SU-DHL-6 (cell line): Measurements from ENCODE around the gene RANBP1.

Experiments used
- H2AFZ ChIP-seq: fragments of 200-600 bp; sonication (generic); 2 replicates; pipeline ENCODE4 v1.6.1; 2014; ENCODE audit warnings: low read depth, mild to moderate bottlenecking, moderate library complexity, mixed read lengths, antibody characterized with exemption, low read length; ENCODE audit not compliant: severe bottlenecking
- H3F3A ChIP-seq: fragments of 200-600 bp; shearing (Covaris generic); 2 replicates; pipeline ENCODE4 v1.6.0; 2016; ENCODE audit warnings: antibody characterized with exemption, mild to moderate bottlenecking; ENCODE audit not compliant: insufficient read depth
- H3K27ac ChIP-seq: fragments of 200-600 bp; sonication (generic); 2 replicates; pipeline ENCODE4 v1.5.1; 2016; ENCODE audit warnings: low read depth, mild to moderate bottlenecking, low read length, moderate library complexity, mixed read lengths
- H3K27me3 ChIP-seq: fragments of 200-600 bp; sonication (generic), shearing (Covaris generic); 2 replicates; pipeline ENCODE4 v1.6.0; 2014; ENCODE audit warnings: mild to moderate bottlenecking, low read length
- H3K36me3 ChIP-seq: fragments of 200-600 bp; sonication (generic); 2 replicates; pipeline ENCODE4 v1.6.1; 2014; ENCODE audit warnings: mild to moderate bottlenecking, low read length, mixed read lengths
- H3K4me2 ChIP-seq: fragments of 300-600, 200-600 bp; shearing (Covaris generic), sonication (generic); 2 replicates; pipeline ENCODE4 v1.6.0; 2014; ENCODE audit warnings: low read length, low read depth, mild to moderate bottlenecking; ENCODE audit not compliant: poor library complexity, severe bottlenecking
- H3K4me3 ChIP-seq: fragments of 200-600 bp; sonication (generic); 2 replicates; pipeline ENCODE4 v1.5.1; 2014; ENCODE audit warnings: antibody characterized with exemption, low read length, mild to moderate bottlenecking, mixed read lengths; ENCODE audit not compliant: insufficient read depth, poor library complexity, severe bottlenecking
- H3K79me2 ChIP-seq: fragments of 200-600 bp; sonication (generic); 2 replicates; pipeline ENCODE4 v1.6.1; 2014; ENCODE audit warnings: mild to moderate bottlenecking, low read length, moderate library complexity; ENCODE audit not compliant: insufficient read depth
- H3K9ac ChIP-seq: fragments of 200-600 bp; sonication (generic); 2 replicates; pipeline ENCODE4 v1.7.0; 2014; ENCODE audit warnings: mild to moderate bottlenecking, low read length
- H3K9me2 ChIP-seq: fragments of 200-600 bp; sonication (generic); replicated peaks from 2 replicates; pipeline ENCODE4 v1.6.1; 2014; ENCODE audit warnings: low read length; ENCODE audit not compliant: insufficient read depth
- H3K9me3 ChIP-seq: fragments of 200-600 bp; sonication (generic); 2 replicates; pipeline ENCODE4 v1.6.1; 2014; ENCODE audit warnings: low read length, mixed read lengths; ENCODE audit not compliant: insufficient read depth
- H4K20me1 ChIP-seq: fragments of 200-600 bp; sonication (generic); 2 replicates; pipeline ENCODE4 v1.6.1; 2014; ENCODE audit warnings: low read depth, mild to moderate bottlenecking, antibody characterized with exemption, low read length, moderate library complexity, mixed read lengths
- EZH2phosphoT487 ChIP-seq: fragments of 200-600 bp; sonication (generic), shearing (Covaris generic); conservative IDR thresholded peaks from 2 replicates; pipeline ENCODE4 v1.6.1; 2018; ENCODE audit warnings: mild to moderate bottlenecking, antibody characterized with exemption, low read length, moderate library complexity, mixed read lengths
- TF ChIP-seq, protein P1 (sequence below): fragments of 200-600 bp; sonication (generic); IDR thresholded peaks from one replicate; pipeline ENCODE4 v1.5.1; 2017; ENCODE audit warnings: antibody characterized with exemption, mild to moderate bottlenecking, low read length, moderate library complexity; ENCODE audit not compliant: insufficient read depth, poor library complexity, severe bottlenecking

Gene RANBP1

DNA sequence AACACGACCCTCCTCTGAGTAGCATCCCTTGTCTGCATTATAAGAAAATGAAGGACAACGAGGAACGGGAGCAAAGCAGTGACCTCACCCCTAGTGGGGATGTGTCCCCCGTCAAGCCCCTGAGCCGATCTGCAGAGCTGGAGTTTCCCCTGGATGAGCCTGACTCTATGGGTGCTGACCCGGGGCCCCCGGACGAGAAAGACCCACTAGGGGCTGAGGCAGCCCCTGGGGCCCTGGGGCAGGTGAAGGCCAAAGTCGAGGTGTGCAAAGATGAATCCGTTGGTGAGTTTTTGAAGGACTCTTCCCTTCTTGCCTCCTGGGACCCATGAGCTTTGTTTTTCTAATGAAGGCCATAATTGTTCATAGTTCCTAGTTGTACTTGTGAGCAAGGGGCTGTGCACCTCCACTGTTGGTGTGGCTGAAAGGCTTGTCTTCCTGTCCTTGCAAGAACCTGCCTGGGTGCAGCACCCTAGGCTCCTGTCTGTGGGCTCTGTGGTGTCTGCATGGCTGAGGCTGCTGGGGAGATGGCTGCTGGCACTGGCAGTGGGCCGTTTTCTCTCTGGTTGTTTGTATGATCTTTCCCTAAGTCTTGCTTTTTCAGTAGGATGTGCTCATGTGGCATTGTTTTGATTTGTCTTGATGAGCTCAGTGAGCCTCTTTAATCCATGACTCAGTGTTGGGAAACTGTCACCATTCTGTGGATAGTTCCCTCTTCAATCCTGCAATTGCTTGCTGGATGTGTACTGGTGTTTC is 25.8 kb upstream of the RANBP1 start:
- no peak overlapping the region for H3K9ac ChIP-seq
- no peak overlapping the region for H3K27ac ChIP-seq
- no peaks in the 10 kb centered on the region for H3K9me2 ChIP-seq

DNA sequence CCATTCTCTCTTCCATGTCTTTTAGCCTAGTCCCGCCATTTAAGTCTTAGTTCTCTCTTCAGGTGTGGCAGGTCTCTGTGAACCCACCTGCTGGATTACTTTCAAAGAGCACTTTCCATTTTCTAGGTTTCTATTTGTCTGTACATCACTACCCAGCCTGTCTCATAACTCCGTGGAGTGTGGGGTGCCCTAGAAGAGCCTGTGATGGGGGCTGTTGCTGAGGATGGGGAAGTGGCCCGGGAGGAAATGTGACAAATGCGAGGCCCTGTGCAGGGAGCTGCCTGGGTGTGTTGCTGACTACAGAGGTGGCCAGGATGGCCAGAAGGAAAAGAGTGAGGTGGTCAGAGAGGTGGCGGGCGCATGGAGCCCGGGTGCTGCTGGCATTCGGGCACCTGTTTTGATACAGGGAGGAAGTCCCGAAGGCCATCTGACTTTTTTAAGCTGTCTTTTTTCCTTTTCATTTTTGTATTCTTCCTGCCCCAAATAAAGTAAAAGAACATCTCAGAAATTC is 25.1 kb upstream of the RANBP1 start:
- no peaks in the 10 kb centered on the region for H3K27me3 ChIP-seq
- no peak overlapping the region for H3K9ac ChIP-seq
- H3K9me3 ChIP-seq, result no peaks in the 10 kb centered on the region
- no peaks in the 10 kb centered on the region for H3K9me2 ChIP-seq
- no peaks in the 10 kb centered on the region for H4K20me1 ChIP-seq
- H3K4me3 ChIP-seq, result no peak overlapping the region
- no peak overlapping the region for H3K4me2 ChIP-seq
- H3K27ac ChIP-seq, result no peak overlapping the region
- no peaks in the 10 kb centered on the region for H3K36me3 ChIP-seq
- no peaks in the 10 kb centered on the region for H3F3A ChIP-seq
- TF ChIP-seq, protein P1, sequence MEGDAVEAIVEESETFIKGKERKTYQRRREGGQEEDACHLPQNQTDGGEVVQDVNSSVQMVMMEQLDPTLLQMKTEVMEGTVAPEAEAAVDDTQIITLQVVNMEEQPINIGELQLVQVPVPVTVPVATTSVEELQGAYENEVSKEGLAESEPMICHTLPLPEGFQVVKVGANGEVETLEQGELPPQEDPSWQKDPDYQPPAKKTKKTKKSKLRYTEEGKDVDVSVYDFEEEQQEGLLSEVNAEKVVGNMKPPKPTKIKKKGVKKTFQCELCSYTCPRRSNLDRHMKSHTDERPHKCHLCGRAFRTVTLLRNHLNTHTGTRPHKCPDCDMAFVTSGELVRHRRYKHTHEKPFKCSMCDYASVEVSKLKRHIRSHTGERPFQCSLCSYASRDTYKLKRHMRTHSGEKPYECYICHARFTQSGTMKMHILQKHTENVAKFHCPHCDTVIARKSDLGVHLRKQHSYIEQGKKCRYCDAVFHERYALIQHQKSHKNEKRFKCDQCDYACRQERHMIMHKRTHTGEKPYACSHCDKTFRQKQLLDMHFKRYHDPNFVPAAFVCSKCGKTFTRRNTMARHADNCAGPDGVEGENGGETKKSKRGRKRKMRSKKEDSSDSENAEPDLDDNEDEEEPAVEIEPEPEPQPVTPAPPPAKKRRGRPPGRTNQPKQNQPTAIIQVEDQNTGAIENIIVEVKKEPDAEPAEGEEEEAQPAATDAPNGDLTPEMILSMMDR, result no peak
- TF ChIP-seq EZH2phosphoT487, result no peak
- H2AFZ ChIP-seq, result no peak overlapping the region
- H3K79me2 ChIP-seq, result 0 out of 2 replicates have a peak, but pooled peaks cover 5% of the 10 kb centered on the region

More for the DNA sequence above, 25.8 kb upstream of the RANBP1 start:
- Histone ChIP-seq H3K27me3 (no peaks in the 10 kb centered on the region), H2AFZ (no peak overlapping the region), H4K20me1 (no peaks in the 10 kb centered on the region), H3K4me2 (no peak overlapping the region), H3F3A (no peaks in the 10 kb centered on the region), H3K9me3 (no peaks in the 10 kb centered on the region), H3K79me2 (peaks cover 9% of the 10 kb centered on the region), H3K36me3 (no peaks in the 10 kb centered on the region), H3K4me3 (no peak overlapping the region)
- TF ChIP-seq, protein P1, result no peak
- TF ChIP-seq EZH2phosphoT487, result no peak

DNA sequence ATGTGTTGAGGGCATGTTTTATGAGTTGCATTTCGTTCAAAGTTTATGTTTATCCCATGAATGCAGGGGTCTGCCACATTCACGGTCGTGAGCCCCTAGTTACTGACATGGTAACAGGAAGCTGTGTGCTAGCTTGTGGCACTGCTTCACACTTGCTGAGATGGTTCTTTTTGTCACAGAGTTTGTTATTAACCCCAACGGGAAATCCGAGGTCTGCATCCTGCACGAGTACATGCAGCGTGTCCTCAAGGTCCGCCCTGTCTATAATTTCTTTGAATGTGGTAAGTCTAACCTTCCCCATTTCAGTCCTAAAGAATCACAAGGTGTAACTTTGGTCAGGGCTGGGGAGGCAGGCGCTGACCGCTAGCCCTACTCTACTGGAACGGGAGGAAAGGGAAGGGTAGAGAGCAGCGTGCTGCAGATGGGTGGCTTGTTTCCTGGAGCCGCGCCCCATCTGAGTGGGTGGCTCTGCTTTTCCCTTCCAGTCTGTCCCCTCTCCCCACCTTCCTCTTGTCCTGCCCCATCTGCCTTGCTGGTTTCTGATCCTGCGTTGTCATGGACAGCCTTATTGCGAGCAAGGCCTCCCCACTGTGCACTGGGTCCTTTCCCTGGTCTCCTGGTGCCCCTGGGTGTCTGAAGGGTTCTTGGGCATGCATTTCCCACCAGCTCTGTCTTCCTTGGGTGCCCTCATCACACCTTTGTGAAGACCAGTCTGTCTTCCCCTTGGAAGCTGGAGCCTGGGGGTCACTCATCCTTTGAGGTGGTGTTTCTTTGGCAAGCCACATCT is 24.0 kb upstream of the RANBP1 start:
- TF ChIP-seq, protein P1, result no peak
- no peak for TF ChIP-seq EZH2phosphoT487
- H2AFZ ChIP-seq, result no peak overlapping the region
- no peak overlapping the region for H3K4me3 ChIP-seq
- no peaks in the 10 kb centered on the region for H3F3A ChIP-seq
- no peaks in the 10 kb centered on the region for H4K20me1 ChIP-seq
- no peaks in the 10 kb centered on the region for H3K79me2 ChIP-seq
- H3K4me2 ChIP-seq, result no peak overlapping the region
- H3K36me3 ChIP-seq, result peaks cover 2% of the 10 kb centered on the region; the same call in 1 of the 2 replicates
- no peaks in the 10 kb centered on the region for H3K9me3 ChIP-seq
- no peaks in the 10 kb centered on the region for H3K27me3 ChIP-seq
- H3K9ac ChIP-seq, result no peak overlapping the region
- no peaks in the 10 kb centered on the region for H3K9me2 ChIP-seq
- H3K27ac ChIP-seq, result no peak overlapping the region
